Stimulated activated CD4-positive, alpha-beta T cell treated with anti-CD3 and anti-CD28 coated beads, TNF-alpha, amount 100 ng/mL, for 1 hour (primary cell): ENCODE measurements around the gene IFI27L1.
"Not testable (repeated sequence)": the region's sequence is repeated elsewhere in the genome, so short reads cannot be mapped to it uniquely, and the experiment has no call there.

Experiments
- DNase-seq, 3 donors: peaks; one replicate each; pipeline ENCODE4 v3.0.0-alpha.2; 2020; ENCODE audit warnings: low read depth in 3 of 3, low spot score in 1 of 3

Gene IFI27L1

DNA sequence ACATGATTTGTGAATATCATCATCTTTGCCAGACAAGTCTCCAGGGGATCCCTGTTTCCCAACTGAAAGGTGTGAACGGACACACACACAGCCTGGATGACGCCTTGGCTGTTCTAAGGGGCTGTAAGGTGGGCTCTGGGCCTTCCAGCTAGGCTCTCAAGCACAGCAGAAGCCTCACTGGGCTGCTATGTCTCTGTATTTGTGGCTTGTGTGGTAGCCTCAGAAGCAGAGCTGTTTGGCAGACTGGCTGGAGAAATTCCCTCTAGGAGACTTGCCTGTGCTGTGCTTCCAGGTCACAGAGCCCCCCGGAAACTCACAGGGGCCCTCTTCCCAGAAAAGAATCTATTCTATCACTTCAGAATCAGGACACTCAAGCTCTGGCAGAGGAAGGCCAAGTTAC, 33.5 kb upstream of the IFI27L1 start:
- no peak for DNase-seq

DNA sequence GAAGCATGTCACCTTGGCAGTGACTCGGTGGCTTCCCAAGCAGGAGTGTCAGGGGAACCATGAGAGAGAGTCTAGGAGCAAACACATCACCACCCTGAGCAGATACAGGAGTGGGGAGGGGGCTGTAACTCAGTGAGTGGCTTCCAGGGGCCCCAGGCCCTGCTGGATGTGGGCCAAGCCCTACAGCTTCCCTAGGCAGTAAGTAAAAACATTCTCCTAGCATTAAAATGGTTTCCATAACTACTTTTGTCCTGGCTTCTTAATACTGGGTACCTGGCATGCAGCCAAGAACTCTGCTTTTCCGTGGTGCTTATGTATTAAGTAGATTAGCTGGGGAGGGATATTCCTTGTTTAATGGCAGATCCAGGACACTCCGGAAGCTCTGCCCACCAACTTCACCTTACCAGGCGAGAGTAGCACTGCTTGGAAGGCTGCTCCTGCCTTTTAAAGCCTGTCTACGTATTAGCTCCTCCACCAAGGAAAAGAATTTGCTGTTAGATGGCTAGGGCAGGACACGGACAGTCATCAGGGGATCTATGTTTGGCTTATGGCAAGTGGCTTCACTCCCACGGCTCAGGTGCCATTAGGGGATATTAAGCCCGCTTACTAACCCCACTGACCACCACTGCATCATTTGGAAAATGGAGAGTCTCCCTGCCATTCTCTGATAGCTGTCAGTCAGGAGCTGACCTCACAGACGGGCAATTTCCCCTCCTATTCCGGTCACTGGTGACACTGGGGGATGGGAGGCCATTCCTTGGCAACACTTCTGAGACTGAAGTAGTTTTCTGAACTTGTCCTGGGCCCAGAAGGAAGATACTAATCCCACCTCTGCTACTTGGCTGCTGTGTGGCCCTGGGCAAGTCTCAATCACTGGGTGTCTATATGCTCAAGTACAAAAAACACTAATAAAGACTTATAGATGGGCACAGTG, 32.2 kb upstream of the IFI27L1 start:
- DNase-seq: no peak

DNA sequence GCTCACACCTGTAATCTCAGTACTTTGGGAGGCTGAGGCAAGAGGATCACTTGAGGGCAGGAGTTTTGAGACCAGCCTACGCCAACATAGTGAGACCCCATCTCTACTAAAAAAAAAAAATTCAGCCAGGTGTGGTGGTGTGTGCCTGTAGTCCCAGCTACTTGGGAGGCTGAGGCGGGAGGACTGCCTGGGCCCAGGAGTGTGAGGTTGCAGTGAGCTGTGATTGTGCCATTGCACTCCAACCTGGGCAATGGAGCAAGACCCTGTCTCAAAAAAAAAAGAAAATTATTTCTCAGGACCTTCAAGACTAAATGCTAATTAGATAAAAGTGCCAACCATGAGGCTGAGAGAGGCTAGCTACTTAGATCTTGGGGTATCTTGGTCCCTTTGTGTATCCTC, 31.5 kb upstream of the IFI27L1 start:
- DNase-seq: no peak

DNA sequence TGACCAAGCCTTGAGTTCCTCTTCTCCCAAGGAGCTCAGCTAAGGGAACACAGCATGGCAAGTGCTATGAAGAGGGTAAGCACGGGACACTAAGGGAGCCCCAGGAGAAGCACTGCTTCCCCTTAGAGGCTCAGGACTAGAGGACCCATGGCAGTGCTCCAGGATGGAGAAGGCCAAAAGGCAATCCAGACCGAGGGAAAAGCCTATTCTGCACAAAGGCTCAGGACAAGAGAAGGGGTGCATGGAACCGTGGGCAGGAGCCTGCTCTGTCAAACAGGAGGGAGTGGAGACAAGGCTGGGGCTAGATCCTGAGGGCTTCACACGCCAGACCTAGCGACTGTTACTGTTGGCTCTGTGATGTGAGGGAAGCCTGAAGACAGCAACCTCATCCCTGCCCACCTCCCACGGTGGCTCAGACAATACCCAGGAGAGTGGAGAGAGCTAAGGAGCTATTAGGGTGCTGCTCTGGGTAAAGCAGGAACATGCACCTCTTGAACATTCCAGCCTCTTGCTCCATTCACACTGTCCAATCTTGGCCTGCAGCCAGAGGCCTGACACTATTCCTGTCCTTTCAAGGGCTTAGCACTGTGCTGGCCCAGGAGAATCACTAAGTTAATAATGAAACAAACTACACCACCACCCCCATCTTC, 30.8 kb upstream of the IFI27L1 start:
- DNase-seq: no peak

DNA sequence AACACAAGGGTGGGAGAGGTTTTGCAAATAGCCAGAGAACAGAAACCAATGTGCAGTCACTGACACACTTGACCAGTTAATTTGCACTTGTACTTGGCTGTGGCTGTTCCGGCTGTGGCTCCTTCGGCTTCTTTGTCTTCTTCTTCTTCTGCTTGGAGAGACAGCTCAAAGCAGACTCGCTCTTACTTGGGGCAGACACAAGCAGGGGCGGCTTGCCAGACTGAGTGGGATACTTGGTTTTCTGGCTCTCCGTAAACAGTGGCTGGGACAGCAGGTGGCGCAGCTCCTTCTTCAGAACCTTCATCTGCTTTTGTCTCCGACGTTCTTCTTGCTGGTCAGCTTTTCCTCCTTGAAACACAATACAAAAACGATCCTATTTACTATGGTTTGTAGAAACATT, 30.0 kb upstream of the IFI27L1 start:
- no peak for DNase-seq

DNA sequence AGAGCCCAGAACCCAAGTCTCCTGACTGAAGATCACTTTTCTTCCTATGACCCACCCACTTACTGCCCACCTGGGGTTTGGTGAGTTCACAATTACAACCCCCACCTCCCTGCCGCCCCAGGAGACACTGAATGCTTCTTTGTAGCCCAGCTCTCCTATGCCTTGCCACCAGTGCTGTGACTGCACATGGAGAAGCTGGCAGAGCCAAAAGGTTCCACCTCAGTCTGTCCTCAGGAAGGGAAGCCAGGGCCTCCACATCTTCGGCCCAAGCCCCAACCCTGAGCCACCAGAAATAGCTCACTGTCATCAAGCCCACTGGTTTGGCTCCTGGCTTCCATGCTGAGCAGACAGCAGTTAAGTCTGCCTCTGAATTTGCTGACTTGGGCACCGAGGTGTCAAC, 29.3 kb upstream of the IFI27L1 start:
- DNase-seq: no peak

DNA sequence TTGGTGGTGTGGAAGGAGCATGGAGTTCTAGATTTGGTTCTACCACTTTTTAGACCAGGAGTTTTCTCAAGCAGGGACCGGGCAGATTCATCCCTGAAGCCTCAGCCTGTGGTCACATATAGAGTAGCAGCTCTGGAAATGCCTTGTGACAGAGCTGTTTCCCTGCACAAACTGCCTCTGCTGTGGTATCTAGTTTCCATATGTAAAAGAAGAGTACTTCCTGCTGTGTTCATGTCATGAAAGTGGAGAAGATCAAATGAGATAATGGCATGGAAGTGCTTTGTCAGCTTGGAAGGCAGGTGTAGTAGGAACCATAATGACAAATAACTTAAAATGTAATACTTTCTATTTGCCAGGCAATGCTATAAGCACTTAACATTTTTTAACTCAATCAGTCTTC, 28.9 kb upstream of the IFI27L1 start:
- DNase-seq: no peak

DNA sequence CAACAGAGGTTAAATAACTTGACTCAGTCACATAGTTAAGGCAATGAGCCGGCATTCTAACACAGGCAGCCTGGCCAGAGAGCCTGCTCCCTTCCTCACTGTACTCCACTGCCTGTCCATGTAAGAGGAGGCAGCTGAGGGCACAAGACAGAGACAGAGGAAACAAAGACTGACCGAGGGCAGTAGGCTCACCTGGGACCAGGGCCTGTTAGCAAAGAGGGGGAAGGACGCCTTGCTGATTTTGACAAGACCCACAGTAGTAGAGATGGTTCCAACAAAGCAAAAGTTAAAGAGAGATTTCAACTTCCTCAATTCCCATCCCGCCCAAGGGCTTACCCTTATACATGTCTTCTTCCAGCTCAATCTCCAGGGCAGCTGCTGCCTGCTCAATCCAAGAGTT, 28.4 kb upstream of the IFI27L1 start:
- no peak for DNase-seq

DNA sequence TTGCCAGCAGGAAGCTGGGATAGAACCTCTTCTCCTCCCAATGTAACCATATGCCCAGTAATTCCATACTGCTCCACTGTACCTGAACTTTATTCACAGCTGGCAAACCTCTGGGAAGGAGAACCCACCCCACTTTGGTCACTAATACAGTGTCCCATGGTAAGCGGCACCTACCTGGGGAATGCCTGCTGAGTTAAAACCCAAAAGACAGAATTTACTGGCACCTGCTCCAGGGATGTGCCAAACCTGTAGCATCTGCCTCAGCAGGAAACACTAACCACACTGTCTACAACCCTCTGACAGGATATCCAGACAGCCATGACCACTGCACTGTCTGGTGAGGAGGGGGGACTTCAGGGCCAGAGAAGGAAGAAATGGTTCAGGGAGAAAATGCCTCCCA, 26.7 kb upstream of the IFI27L1 start:
- DNase-seq: no peak

DNA sequence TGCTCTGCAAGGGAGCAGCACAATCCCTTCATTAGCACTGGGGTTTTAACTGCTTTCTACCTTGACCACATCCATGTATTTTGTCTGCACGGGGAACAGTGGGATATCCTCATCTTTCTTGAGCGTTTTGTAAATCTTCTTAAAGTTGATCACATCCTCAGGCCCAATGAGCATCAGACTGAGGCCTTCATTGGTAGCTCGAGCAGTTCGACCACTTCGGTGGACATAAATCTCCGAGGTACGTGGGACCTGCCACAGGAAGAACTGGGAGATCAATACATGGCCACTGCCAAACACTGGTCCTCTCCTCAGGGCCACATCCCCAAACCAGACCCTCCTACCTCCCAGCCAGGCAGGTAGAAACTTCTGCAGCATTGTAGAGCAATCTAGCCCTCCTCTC, 26.2 kb upstream of the IFI27L1 start:
- DNase-seq: no peak

DNA sequence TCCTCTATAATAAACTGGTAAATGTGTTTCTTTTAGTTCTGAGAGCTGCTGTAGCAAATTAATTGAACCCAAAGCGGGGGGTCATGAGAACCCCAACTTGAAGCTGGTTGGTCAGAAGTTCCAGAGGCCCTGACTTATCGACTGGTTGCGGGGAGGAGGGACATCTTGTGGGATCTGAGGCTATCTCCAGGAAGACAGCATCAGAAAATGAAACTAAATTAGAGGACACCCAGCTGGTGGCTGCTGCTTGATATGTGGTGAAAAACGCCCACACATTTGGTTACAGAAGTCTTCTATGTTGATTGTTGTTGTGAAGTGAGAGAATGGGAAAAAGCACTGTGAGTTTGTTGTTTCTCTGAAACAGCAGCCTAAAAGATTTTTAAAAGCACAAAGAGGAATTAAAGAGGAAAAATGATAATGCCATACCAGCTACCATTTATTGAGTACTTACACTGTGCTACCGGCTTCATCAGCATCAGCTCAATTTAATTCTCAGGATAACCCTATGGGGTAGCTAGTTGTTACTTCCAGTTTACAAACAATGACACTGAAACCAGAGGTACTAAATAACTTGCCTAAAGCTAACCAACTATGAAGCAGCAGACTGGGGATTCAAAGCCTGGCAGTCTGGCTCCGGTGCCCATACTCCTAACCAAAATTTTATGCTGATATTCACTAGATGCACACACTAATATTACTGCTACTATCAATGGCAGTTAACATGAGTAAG, 24.4 kb upstream of the IFI27L1 start:
- DNase-seq: no peak

DNA sequence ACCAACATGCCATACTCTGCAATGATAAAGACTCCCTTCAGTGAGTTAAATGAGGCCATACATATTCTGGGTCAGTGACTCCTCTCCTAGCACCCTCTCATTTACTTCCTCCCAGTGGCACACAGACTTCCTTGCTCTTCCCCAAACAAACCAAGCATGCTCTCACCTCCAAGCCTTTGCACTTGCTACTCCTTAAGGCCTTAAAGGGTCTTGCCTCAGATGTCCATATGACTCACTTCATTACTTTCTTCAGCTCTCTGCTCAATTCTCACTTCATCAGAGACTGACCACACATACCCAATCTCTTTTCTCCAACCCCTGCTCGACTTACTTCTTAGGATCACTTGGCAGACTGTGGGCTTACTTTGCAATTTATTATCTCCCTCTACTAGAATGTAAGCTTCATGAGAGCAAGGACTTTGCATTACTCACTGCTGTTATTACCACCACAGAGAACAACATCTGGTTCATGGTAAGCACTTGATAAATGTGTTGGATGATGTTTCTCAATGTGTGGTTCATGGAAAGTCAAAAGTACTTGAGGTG, 22.9 kb upstream of the IFI27L1 start:
- DNase-seq: no peak

DNA sequence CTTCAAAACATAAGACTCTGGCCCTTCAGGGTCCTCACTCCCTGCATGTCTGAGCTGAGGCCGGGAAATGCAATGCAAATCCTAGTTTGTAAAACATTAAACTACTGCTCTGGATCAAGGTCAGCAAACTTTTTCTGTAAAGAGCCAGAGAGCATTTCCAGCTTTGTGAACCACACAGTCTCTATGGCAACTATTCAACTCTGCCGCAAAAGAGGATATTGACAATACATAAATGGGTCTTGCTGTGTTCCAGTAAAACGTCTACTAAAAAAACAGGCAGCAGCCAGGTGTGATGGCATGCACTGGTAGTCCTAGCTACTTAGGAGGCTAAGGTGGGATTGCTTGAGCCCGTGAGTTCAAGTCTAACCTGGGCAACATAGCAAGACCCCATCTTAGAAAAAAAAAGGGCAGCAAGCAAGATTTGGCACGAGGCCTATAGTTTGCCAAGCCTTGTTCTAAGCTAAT, 22.4 kb upstream of the IFI27L1 start:
- no peak for DNase-seq

DNA sequence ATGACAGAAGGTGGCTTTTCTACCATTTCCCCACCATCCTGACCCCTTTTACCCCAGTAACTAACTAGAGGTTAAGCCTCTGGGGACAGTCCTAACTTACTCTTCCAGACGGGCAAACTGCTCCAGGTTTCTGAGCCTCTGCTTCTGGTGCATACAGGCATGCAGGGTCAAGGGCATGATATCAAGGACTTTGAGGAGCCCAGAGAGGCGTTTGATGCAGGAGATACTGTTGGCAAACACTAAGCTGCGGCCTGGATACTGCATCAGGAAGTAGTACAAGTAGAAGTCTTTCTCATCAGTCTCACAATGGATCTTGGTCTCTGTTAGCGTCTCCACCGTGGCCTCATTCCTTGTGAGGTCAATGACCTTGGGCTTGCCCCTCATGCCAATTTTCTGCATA, 21.1 kb upstream of the IFI27L1 start:
- DNase-seq: no peak

DNA sequence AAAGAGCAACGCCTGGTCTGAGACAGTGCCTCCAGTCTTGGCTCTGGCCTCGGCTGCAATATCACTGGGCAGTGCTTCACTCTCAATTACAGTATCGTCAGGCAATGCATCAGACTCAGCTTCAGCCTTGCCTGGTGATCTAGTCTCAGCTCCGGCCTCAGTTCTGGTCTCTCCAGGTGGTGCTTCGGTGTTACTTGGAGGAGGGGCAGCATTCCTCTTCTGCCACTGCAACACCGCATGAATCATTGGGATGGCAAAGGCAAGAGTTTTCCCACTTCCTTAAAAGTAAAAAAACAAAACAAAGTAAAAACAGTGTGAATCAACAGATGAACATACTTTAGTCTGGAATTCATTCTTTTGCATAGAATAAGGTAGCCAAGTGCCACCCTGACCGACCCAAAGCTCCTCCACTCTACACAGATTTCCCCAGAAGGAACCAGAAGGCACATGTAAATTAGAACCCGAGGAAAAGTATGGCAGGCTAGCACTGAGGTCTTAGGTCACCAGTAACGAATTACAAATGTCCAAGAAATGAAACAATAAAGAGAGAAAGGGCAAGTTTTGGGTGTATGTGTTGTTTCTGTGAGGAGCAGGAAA, 18.7 kb upstream of the IFI27L1 start:
- no peak for DNase-seq

DNA sequence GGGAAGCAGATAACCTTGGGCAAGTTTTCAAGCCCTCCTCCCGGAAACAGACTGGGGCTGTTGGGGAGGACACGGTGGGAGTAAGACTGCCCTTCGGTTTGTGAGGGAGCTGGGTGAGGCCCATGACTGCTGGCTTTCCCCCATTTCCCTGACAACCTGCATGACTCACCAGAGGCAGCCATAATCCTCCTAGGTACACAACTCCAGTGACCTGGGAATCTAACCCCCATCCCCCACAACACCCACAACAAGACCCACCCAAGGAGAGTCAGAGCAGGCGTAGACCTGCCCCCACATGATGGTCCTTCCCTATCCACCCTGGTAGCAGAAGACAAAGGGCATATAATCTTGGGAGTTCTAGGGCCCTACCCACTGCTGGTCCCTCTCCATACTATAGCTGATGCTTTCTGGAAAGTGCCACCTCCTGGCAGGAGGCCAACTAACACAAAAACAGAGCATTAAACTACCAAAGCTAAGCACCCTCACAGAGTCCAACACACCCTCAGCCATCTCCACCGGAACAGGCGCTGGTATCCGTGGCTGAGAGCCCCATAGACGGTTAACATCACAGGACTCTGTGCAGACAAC, 14.9 kb upstream of the IFI27L1 start:
- no peak for DNase-seq

DNA sequence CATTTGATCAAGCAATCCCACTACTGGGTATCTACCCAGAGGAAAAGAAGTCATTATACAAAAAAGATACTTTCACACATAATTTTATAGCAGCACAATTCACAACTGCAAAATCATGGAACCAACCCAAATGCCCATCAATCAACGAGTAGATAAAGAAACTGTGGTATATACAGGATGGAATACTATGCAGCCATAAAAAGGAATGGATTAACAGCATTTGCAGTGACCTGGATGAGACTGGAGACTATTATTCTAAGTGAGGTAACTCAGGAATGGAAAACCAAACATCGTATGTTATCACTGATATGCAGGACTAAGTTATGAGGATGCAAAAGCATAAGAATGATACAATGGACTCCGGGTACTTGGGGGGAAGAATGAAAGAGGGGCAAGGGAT, 9.0 kb upstream of the IFI27L1 start:
- DNase-seq: not testable (repeated sequence)

DNA sequence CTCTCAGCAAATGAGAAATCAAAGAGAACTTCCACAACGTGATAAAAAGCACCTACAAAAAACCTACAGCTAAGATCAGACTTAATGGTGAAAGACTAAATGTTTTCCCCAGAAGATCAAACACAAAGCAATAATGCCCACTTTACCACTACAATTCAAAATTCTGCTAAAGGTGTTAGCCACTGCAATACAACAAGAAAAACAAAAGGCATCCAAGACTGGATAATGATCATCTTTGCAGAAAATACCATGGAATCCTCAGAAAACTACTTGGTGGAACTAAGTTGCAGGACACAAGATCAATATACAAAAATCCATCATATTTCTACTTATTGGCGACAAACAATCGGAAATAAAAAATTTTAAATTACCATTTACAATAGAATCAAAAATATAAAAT, 6.6 kb upstream of the IFI27L1 start:
- no peak for DNase-seq

DNA sequence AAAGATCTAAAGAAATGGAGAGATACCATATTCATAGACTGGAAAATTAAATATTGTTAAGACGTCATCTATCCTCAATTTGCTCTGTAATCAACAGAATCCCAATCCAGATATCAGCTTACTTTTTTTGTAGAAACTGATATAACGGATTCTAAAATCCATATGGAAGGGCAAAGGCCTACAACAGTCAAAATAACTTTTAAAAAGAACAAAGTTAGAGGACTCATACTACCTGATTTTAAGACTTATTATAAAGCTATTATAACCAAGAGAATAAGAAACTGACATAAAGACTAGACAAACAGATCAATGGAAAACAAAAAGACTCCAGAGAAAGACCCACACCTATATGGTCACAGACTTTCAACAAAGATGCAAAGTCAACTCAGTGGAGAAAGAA, 6.1 kb upstream of the IFI27L1 start:
- DNase-seq: no peak

DNA sequence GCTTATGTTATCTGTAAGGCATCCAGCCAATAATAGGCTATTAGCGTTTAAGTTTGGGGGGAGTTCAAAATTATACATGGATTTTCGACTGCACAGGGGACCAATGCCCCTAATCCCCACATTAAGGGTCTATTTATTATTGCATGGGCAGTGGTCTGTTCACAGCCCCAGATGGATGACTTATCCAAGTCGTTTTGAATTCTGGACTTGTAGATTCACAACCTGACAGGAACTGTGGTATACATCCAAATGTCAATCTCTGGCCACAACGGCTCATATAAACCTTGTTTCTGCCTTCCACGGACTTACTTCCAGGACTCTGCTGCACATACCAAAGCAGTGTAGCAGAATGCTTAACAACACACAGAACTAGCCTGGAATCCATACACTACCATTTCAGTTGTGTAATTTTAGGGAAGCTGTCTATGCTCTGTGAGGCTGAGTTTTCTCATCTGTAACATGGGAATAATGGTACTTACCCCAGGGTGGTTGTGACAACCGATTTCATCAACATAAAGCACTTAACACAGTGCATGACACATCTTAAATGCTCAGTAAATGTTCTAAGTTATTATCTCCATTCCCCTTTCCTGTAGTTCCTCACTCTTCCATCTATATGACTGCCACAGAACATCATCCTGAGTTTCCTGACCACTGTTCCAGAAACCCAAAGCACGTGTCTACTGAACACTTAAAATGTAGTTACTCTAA, 3.8 kb upstream of the IFI27L1 start:
- no peak for DNase-seq
